ENCODE results near the gene IRAG1. TPM values are rescaled to one million over a fixed set of nuclear protein-coding genes. Genes with fewer than 3 reads are reported as not detected.

The IRAG1 gene
- total RNA-seq, 1 experiment from 2014 or later = not detected

DNA sequence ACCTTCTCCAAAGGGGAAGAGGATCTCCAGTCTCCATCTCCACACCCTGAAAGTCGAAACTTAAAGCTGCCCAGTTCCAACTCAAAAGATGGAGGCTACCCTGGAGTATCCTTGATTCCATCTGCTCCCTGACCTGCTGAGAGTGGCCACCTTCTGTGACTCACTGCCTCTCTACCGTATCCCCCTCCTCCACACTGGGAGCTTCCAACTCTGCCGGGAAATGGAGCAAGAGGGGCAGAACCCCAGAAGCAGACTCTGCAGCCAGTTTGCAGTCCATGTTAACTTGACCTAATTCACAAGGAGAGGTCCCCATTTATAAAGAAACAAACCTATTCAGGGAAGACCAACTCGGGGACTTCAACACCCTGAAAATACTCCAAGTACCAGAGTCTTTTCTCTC, 22.0 kb upstream of the IRAG1 start:
- Mint-ChIP-seq H3K4me3 (ENCODE audit: low read depth, unreplicated experiment) (no peak overlapping the region), H3K9me3 (ENCODE audit: low read depth, unreplicated experiment) (no peaks in the 10 kb centered on the region), H3K36me3 (ENCODE audit: insufficient read depth, unreplicated experiment) (no peaks in the 10 kb centered on the region), H3K27ac (ENCODE audit: unreplicated experiment) (no peak overlapping the region), H3K27me3 (ENCODE audit: unreplicated experiment) (peaks cover 49% of the 10 kb centered on the region), H3K4me1 (ENCODE audit: low read depth, unreplicated experiment) (no peaks in the 10 kb centered on the region)
- no TSS peak for BruUV-seq (replicated peaks)
- intact Hi-C loops (cut with micrococcal nuclease; ENCODE audit: unreplicated experiment) = no loop called here
- TF ChIP-seq, protein P1, sequence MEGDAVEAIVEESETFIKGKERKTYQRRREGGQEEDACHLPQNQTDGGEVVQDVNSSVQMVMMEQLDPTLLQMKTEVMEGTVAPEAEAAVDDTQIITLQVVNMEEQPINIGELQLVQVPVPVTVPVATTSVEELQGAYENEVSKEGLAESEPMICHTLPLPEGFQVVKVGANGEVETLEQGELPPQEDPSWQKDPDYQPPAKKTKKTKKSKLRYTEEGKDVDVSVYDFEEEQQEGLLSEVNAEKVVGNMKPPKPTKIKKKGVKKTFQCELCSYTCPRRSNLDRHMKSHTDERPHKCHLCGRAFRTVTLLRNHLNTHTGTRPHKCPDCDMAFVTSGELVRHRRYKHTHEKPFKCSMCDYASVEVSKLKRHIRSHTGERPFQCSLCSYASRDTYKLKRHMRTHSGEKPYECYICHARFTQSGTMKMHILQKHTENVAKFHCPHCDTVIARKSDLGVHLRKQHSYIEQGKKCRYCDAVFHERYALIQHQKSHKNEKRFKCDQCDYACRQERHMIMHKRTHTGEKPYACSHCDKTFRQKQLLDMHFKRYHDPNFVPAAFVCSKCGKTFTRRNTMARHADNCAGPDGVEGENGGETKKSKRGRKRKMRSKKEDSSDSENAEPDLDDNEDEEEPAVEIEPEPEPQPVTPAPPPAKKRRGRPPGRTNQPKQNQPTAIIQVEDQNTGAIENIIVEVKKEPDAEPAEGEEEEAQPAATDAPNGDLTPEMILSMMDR (IDR thresholded peaks at IDR 0.05; ENCODE audit: unreplicated experiment) = no peak
- CTCF ChIA-PET = no interaction called here
- no peak for DNase-seq

DNA sequence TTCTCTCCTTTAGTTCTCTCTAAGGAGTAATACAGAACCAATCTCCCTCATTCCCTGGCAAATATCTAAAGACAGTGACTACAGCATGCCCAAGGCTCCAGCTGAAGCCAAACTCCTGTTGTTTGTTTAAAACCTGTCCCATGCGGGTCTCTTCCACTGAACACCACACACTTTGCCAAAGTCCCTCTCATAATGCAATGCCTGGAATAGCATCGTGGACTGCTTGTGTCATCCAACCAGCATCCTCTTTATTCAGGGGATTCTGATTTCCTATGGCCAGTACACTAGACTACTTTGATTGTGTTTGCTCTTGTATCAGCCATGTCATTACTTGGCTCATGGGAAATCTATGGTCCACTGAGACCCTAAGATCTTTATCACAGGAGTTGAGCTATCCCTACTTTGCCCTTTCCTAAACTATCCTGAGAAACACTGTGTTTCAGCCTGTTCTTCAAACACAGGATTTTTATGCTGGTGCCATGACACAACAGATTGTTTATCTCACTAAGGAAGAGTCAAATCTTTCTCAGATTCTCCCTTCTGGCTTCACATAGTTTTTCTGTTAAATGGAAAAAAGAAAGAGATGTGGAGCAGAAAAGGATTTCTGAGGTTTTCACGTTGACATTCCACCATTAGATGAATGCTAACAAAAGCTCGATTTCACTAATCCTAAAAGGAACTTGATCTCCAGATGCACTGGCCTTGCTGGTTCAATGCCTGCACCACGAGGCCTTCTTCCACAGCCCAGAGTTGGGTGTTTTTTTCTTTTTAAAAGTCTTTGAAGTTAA, 15.9 kb upstream of the IRAG1 start:
- H3K36me3 Mint-ChIP-seq (ENCODE audit: insufficient read depth, unreplicated experiment) = no peaks in the 10 kb centered on the region
- H3K4me1 Mint-ChIP-seq (ENCODE audit: low read depth, unreplicated experiment) = no peaks in the 10 kb centered on the region
- no TSS peak for BruUV-seq (replicated peaks)
- intact Hi-C loops (cut with micrococcal nuclease; ENCODE audit: unreplicated experiment) = no loop called here
- DNase-seq = no peak
- TF ChIP-seq, protein P1 (IDR thresholded peaks at IDR 0.05; ENCODE audit: unreplicated experiment) = no peak
- H3K4me3 Mint-ChIP-seq (ENCODE audit: low read depth, unreplicated experiment) = no peak overlapping the region
- no peak overlapping the region for H3K27ac Mint-ChIP-seq (ENCODE audit: unreplicated experiment)
- no peaks in the 10 kb centered on the region for H3K9me3 Mint-ChIP-seq (ENCODE audit: low read depth, unreplicated experiment)
- CTCF ChIA-PET = interaction anchor here (1.2 kb wide), 1 partner anchor 31 kb away, joined by 3 read pairs; no protein-coding TSS in a partner anchor
- H3K27me3 Mint-ChIP-seq (ENCODE audit: unreplicated experiment) = no peaks in the 10 kb centered on the region

DNA sequence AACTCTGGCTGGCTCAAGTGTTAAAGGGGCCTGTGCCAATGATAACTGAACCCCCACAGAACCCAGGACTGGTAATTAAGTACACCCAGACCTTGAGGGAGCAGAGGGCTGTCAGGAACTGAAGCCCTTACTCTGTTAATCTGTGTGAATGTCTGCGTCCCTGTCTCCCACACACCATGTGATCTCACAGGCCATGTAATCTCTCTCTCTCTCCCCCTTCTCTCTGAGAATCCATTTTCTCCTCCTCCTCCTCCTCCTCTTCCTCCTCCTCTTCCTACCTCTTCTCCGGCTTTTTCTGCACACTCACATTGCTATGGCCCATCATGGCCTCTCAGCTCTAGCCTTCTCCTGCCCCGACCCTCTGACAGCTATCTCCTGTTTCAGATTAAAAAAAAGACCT, 14.6 kb upstream of the IRAG1 start:
- CTCF ChIA-PET = interaction anchor here (0.6 to 0.8 kb wide), 2 partner anchors 16 to 1756 kb away, joined by 3 to 6 read pairs; no protein-coding TSS in a partner anchor
- intact Hi-C loops (cut with micrococcal nuclease; ENCODE audit: unreplicated experiment) = no loop called here
- Mint-ChIP-seq H3K27ac (ENCODE audit: unreplicated experiment) (no peak overlapping the region), H3K4me3 (ENCODE audit: low read depth, unreplicated experiment) (no peak overlapping the region), H3K27me3 (ENCODE audit: unreplicated experiment) (peaks cover 2% of the 10 kb centered on the region), H3K4me1 (ENCODE audit: low read depth, unreplicated experiment) (no peaks in the 10 kb centered on the region), H3K9me3 (ENCODE audit: low read depth, unreplicated experiment) (no peaks in the 10 kb centered on the region), H3K36me3 (ENCODE audit: insufficient read depth, unreplicated experiment) (no peaks in the 10 kb centered on the region)
- no peak for DNase-seq
- TF ChIP-seq, protein P1 (IDR thresholded peaks at IDR 0.05; ENCODE audit: unreplicated experiment) = no peak
- BruUV-seq (replicated peaks) = no TSS peak

DNA sequence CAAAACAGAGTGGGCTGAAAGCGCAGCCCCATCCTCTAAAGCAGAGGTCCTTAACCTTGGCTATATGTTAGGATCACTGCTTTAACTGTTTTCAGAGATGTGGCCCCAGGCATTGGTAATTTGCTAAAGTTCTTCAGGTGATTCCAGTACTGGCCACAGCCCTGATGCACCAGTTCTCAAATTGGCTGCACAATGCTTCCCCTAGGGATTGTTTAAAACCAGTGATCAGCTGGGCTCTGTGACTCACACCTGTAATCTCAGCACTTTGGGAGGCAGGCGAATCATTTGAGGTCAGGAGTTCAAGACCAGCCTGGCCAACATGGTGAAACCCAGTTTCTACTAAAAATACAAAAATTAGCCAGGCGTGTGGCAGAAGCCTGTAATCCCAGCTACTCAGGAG, 8.4 kb upstream of the IRAG1 start:
- H3K27ac Mint-ChIP-seq (ENCODE audit: unreplicated experiment) = no peak overlapping the region
- no peak overlapping the region for H3K4me3 Mint-ChIP-seq (ENCODE audit: low read depth, unreplicated experiment)
- peaks cover 16% of the 10 kb centered on the region for H3K27me3 Mint-ChIP-seq (ENCODE audit: unreplicated experiment)
- H3K4me1 Mint-ChIP-seq (ENCODE audit: low read depth, unreplicated experiment) = no peaks in the 10 kb centered on the region
- CTCF ChIA-PET = no interaction called here
- intact Hi-C loops (cut with micrococcal nuclease; ENCODE audit: unreplicated experiment) = no loop called here
- peaks cover 3% of the 10 kb centered on the region for H3K9me3 Mint-ChIP-seq (ENCODE audit: low read depth, unreplicated experiment)
- TF ChIP-seq, protein P1 (IDR thresholded peaks at IDR 0.05; ENCODE audit: unreplicated experiment) = no peak
- no TSS peak for BruUV-seq (replicated peaks)
- no peak for DNase-seq
- H3K36me3 Mint-ChIP-seq (ENCODE audit: insufficient read depth, unreplicated experiment) = no peaks in the 10 kb centered on the region
